Measurements from ENCODE around the gene PNCK. TPM values are rescaled to one million over a fixed set of nuclear protein-coding genes. Genes with fewer than 3 reads are reported as not detected.

Gene PNCK
- total RNA-seq, 1 experiment from 2014 or later: 26.8 TPM

- H2BK5ac ChIP-seq (ENCODE audit: insufficient read length, low read length): no peak overlapping the region
- no CpG with 5 or more reads among the region's 6 CpGs for WGBS (ENCODE audit: extremely low coverage, insufficient read length, low lambda C conversion rate)
- H3K79me2 ChIP-seq (ENCODE audit: insufficient read depth, low read length): no peaks in the 10 kb centered on the region
- H2BK12ac ChIP-seq (ENCODE audit: insufficient read length, low read depth, low read length): no peak overlapping the region
- H2BK15ac ChIP-seq (ENCODE audit: low read depth, low read length): no peak overlapping the region
- peaks cover 45 to 62% of the 10 kb centered on the region in 2 experiments for H3K9me3 Mint-ChIP-seq
- no peak overlapping the region for H3K4ac ChIP-seq (ENCODE audit: low read depth, low read length)
- H4K91ac ChIP-seq (ENCODE audit: insufficient read length, low read depth, low read length): no peak overlapping the region
- H3K4me1 Mint-ChIP-seq: peaks cover 10 to 15% of the 10 kb centered on the region in 2 experiments
- no peak overlapping the region for H3K14ac ChIP-seq (ENCODE audit: insufficient read depth, low read length)
- H3K27ac ChIP-seq (ENCODE audit: insufficient read length, low read depth, low read length): no peak overlapping the region
- peaks cover 14% of the 10 kb centered on the region for H3K23me2 ChIP-seq (ENCODE audit: insufficient read length, low read depth, low read length, poor library complexity, severe bottlenecking)
- no peaks in the 10 kb centered on the region; the same call in 1 of the 2 replicates for H3K4me1 ChIP-seq (ENCODE audit: insufficient read depth, low read length)
- peaks cover 0 to 7% (median 2%) of the 10 kb centered on the region in 3 experiments; a peak in 3 of 7 replicates for H3K36me3 Mint-ChIP-seq (ENCODE audit: insufficient read depth in 1 of 3, low read depth in 3 of 3)
- H3K9ac ChIP-seq (ENCODE audit: extremely low read depth, insufficient read length, low read length): no peak overlapping the region
- H2BK20ac ChIP-seq (ENCODE audit: low read depth, low read length, poor library complexity, severe bottlenecking): no peak overlapping the region
- no peak overlapping the region for H3K27ac Mint-ChIP-seq
- no peak overlapping the region for H3K18ac ChIP-seq (ENCODE audit: insufficient read length, low read depth, low read length)
- no peak overlapping the region for H2AK5ac ChIP-seq (ENCODE audit: insufficient read length, low read length)
- H3K79me1 ChIP-seq (ENCODE audit: insufficient read depth, low read depth, low read length, poor library complexity, severe bottlenecking): no peaks in the 10 kb centered on the region
- no peak overlapping the region for H3T11ph ChIP-seq (ENCODE audit: low read length)
- no peak for DNase-seq
- no peak overlapping the region for H3K56ac ChIP-seq (ENCODE audit: insufficient read length, low read depth, low read length)
- no peak overlapping the region for H2AFZ ChIP-seq (ENCODE audit: low read length)
- H3K27me3 Mint-ChIP-seq (ENCODE audit: low read depth): peaks cover 79% of the 10 kb centered on the region
- no peak overlapping the region for H4K8ac ChIP-seq (replicated peaks; ENCODE audit: insufficient read length, low read depth, low read length)
- no peaks in the 10 kb centered on the region for H4K20me1 ChIP-seq (ENCODE audit: control insufficient read depth, insufficient read depth, insufficient read length)
- TF ChIP-seq CTCF (conservative IDR thresholded peaks at IDR 0.05): no peak
- no peak overlapping the region; a peak in 1 of 5 replicates for H3K4me3 Mint-ChIP-seq
- no peak overlapping the region for H3K4me2 ChIP-seq (ENCODE audit: insufficient read depth, insufficient read length, low read length)
- no peak overlapping the region for H3K23ac ChIP-seq (ENCODE audit: insufficient read length, low read depth, low read length)
- no peak overlapping the region for H2BK120ac ChIP-seq (ENCODE audit: low read depth, low read length, poor library complexity, severe bottlenecking)
- H4K5ac ChIP-seq (ENCODE audit: insufficient read length, low read depth, low read length): no peak overlapping the region
- H3K27me3 ChIP-seq (ENCODE audit: insufficient read depth, low read length): peaks cover 58% of the 10 kb centered on the region
- peaks cover 36% of the 10 kb centered on the region for H3K9me3 ChIP-seq (ENCODE audit: control insufficient read depth, low read depth, low read length)
Measured at GRCh38 chrX:153645151-153645550, 28.5 kb downstream of the PNCK start.
